Daoy (cell line): ENCODE results near the gene TMEM255B. TPM values are rescaled to one million over a fixed set of nuclear protein-coding genes. Genes with fewer than 3 reads are reported as not detected.

Experiments used
- DNase-seq: peaks from one replicate; pipeline ENCODE4 v3.0.0-alpha.2; 2015; ENCODE audit warnings: low read depth
- total RNA-seq: library from RNA; depleted of rRNA; stranded (reverse); fragments of >200 nt; shearing (Covaris generic); gene quantifications from 2 replicates; pipeline ENCODE4 v1.2.3, GENCODE V29; 2014

The TMEM255B gene
- total RNA-seq, 1 experiment from 2014 or later = 3.8 TPM

DNA sequence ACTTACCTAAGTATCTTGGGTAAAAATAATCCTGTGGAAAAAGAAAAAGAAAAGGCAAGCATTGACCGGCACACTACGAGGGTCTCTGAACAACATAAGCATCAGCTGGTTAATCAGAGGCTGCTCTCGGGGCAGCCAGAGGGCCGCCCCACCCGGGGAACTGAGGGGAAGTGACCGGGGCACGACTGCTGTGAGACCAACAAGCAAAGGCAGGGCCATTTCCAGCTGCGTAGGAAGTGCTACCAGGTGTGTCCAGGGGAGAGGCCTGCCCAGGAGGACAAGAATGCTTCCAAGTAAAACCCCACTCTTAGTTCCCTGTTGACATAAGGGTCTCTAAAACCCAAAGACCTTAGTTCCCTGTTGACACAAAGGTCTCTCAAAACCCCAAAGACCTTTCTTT is 89.0 kb downstream of the TMEM255B start:
- DNase-seq = no peak

DNA sequence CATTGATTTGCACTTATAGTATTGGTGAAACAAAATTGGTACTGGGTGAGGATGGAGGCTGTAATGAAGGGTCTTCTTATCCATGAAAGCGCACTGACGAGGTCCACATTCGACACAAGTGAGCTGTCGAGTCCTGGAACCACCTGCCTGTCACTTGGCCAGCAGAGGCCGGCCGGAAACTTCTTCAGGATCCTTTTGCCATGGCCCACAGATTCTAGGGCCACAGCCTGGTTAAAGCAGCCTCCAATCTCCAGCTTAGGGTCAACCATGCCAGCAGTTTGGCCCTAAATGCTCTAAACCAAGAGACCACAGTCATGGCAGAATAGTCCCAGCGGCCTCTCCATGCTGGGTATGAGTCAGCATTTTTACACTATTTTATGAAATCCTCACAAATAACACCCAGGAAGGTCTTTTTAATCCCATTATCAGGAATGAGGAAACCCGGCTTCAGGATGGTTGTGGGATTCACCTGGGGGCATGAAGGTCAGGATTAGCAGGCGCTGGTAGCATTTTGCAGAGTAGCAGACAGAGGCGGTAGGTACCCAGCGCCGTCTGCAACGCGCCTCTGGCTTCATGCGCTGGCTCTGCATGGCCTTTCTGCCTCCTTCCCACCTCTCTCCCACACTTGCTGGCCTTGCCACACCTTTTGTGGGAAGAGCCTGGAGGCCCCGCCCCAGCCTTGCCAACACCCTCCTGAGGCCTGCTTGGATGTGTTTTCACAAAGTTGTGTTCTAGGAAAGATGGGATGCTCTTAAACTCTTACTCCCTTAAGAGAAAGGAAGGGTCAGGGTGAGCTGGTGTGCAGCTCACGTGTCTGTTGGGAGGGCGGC is 89.6 kb downstream of the TMEM255B start:
- DNase-seq = no peak

DNA sequence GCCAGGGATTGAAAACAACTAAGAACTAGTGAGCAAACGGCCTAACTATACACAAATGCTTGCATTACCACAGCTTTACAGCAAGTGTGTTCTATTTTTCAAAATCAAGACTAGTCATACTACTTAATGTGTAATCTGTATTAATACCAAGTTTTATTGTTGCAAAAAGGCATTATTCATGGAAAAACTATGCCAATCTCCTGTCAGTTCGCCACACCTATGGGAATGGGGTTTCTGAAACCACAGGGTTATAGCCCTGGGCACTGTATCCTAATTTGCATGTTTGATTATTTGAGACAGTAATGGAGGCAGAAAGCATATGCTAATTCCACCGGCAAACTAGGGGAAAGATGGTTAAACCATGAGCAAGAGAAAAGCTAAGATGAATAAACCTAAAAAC is 90.5 kb downstream of the TMEM255B start:
- DNase-seq = no peak

DNA sequence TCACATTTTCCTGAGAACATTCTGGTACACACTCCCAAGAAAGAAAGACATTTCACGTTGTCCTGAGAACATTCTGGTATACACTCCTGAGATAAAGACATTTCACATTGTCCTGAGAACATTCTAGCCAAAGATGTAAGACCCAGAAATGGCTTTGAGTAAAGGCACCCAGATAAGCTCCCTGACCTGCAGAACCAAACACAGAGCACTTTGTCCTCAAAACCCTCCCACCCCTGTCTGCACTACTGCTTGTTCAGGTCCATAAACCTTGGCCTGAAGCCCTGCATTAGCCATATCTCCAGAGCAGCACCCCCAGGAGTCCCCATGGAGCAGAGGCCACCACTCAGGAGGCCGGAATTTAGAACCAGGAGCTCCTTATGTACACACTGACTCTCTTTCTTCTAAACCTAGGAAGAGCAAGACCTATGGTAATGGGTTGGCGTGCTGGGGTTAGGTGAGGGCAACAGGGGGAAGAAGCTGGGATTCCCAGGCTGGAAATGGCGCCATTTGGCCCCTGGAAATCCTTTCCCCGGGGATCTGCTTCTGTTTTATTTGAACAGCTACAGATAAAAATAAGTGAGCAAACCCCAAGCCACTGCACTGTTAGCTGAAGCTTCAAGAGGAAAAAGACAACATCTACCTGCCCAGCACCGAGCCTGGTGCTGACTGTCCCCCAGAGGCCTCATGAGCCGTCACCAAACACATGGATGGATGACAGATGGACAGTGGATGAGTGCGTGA is 91.1 kb downstream of the TMEM255B start:
- no peak for DNase-seq

DNA sequence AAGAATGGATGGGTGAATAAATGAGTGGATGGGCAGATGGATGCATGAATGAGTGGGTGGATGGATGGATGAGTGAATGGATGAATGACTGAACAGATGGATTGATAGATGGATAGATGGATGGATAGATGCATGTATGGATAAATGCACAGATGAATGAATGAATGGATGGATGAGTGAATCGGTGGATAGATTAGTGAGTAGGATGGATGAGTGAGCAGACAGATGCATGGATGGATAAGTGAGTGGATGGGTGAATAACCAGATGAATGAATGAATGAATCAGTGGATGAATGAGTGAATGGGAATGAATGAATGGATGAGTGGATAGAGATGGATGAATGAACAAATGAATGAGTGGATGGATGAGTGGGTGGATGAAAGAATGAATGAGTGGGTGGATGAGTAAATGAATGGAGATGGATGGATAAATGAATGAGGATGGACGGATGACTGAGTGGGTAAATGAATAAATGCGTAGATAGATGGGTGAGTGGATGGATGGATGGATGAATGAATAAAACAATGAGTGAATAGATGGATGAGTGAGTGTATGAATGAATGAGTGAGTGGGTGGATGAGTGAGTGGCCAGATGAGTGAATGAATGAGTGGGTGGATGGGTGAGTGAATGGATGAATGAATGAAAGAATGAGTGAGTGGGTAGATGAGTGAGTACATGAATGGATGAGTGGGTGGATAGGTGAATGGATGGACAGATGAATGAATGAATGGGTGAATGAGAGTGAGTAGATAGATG is 91.9 kb downstream of the TMEM255B start:
- DNase-seq = no peak

DNA sequence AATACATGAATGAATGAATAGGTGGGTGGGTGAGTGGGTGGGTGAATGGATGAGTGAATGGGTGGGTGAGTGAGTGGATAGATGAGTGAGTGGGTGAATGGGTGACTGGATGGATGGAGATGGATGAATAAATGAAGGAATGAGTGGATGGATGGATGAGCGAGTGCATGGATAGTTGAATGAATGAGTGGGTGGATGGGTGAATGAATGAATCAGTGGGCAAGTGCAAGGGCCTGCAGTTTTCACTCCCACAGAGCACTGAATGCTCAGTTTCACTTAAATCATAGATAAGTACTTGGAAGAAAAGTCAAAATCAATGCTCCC is 92.4 kb downstream of the TMEM255B start:
- DNase-seq = no peak

DNA sequence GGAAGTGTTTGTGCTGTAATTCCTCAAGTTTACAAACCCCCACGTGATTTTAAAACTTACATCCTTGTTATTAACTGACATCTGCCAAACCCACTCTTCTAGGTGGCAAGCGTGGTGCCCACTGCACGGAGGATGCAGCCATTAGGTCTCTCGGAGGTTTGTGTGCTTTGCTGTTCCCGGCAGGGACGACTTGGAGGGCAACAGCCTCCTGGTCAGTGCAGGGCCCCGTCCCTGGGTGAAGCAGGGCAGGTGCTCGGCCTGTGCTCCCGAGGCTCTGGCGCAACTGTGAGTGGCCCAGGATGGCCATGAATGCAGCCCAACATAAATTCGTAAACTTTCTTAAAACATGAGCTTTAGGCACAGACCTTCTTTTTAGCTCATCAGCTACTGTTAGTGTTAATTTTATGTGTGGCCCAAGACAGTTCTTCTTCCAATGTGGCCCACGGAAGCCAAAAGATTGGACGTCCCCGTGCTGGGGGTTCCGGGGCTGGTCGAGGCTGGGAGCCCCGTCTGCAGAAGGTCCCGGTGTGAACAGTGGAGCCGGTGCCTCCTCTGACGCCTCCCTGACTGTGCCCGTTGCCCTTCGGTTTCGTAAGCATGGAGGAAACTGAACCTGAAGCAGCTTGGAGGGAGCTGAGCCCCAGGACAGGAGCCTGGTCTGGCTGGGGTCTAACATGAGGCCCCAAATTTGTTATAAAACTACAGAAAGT is 93.0 kb downstream of the TMEM255B start:
- no peak for DNase-seq

DNA sequence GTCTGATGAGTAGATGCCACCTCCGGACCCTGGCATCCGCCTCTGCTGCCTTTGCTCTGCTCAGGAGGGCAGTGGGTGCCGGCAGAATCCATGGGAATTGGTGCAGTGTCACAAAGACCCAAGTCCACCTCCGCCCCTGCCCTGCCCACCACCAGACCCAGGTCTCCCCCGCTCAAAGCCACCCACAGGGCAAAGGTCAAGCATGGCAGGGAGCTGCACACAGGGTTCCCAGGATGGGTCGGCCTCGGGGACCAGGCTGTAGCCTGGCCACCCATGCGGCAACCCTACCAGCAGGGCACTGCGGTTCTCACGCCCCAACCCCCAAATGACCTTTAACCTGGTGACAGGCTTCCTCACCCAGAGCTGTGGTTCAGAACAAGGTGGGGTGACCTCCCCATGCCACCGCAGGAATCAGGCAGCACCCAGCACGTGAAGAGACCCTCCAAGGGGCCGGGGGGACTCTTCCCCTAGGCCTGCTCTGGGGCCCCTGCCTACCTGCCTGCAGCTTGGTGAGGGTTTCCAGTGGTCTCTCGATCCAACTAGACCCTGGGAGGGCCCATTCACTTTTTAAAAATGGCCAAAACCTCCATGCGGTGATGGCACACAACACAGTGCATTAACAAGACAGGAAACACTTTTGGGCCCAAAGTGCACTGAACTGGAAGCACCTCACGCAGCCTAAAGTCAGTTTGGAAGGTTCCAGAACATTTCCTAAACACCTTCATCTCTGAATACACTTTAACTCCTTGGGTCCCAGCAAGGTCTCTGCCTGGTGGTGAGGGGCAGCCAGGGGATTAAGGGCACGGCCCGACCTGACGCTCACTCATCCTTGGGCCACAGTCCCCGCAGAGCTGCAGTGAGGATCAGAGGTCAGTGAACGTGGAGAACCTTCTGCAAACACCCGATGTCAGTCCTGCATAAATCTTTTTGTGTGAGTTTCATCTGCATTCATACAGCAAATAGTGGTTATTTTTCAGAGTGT is 93.8 kb downstream of the TMEM255B start:
- DNase-seq = no peak

DNA sequence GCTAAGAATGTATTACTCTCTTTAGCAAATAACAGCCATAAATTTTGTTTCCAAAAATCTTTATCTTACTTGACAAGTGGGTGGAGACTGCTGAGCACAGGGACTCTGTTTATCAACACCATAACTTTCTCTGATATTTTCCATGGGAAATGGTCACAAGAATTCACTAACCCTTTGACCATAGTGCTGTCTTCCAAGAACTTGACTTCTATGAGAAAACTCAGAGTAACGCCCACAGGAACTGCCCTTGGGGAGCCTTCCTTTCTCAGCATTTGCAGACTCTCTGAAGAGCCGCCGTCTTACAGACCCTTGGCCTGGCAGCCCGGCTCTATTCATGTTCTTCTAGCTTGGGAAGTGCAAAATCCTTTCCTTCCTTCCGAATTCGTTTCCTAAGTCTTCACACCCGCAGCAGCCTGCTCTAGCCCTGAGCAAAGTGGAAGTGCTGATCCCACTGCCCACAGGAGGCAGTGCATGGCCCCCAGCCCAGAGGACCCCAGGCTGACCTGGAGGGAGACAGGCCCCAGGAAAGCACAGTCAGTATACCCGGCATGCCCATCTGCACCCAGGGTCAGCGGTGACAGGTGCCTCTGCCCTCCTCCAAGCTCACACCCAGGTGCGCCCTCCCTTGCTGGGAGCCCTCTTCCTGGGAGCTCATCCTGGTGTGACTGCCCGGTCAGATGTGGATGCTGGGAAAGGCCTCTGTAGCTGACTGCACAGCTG is 94.7 kb downstream of the TMEM255B start:
- no peak for DNase-seq

DNA sequence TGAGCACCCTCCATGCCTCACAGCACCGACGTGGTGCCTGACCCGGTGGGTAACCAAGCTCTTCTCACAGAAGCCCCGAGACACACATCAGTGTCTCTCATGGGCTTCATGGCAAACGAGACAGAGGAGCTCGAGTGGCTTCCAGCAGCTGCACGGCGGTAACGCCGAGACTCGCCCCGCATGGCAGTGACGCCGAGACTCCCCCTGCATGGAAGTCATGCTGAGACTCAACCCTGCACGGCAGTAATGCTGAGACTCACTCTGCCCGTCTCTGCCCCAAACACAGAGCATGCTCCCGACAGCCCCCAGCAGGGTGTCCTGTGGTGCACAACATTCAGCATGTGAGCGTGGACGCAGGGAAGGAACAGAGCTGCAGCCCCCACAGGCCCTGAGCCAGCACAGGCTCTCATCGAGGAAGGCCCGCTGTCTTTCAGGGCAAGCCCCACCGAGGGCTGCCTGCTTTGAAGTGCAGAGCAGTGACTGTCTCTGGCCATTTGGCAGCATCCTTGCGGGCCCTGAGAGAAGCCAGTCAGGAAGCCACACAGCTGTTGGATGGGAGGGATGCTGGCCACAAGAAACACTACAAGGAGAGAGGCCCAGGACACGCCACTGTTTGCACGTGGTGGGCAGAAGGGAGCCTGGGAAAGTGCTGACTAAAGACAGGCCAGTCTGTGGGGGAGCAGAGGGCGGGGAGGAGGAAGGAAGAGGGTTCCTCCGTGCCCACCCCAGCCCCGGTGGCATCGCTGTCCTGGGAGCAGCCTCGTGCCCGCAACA is 95.4 kb downstream of the TMEM255B start:
- no peak for DNase-seq

DNA sequence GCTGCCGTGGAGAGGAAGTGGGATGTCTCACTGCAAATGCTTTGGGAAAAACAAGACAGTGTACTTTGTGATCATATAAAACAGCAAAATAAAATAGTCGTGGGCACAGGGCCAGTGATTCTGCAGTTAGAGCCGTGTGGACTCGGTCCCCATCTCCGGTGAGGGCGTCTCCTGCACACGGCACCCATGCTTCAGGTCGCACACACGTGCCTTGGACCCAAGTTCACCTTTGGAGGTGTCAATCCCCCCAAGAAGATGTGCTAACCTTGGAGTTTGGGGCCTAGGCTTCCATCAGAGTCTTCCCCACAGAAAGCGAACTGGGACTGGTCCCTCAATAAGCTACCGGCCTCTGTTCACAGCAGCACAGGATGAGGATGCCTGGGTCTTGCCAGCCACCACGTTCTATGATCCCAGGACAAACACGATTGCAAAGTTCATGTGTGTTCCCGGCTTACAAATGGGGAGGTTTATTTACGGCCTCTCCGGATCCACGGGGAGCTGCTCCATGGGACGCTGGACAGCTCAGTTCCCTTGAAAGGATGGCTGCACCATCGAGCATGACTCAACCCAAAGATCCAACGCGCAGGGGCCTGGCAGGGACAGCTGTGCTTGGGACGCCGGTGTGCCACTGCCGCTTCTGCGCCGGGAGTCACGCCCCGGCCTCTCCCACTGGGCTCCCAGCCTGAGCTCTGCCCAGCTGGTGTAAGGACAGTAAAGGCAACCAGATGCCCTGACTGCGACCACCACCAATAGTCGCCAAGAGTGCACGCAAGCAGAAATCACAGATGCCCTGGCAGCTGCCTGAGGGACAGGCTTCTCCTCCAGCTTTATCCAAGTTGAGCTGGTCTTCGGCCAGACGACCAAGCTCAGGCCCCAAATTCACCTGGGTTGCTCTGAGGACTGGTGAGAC is 96.2 kb downstream of the TMEM255B start:
- DNase-seq = no peak

DNA sequence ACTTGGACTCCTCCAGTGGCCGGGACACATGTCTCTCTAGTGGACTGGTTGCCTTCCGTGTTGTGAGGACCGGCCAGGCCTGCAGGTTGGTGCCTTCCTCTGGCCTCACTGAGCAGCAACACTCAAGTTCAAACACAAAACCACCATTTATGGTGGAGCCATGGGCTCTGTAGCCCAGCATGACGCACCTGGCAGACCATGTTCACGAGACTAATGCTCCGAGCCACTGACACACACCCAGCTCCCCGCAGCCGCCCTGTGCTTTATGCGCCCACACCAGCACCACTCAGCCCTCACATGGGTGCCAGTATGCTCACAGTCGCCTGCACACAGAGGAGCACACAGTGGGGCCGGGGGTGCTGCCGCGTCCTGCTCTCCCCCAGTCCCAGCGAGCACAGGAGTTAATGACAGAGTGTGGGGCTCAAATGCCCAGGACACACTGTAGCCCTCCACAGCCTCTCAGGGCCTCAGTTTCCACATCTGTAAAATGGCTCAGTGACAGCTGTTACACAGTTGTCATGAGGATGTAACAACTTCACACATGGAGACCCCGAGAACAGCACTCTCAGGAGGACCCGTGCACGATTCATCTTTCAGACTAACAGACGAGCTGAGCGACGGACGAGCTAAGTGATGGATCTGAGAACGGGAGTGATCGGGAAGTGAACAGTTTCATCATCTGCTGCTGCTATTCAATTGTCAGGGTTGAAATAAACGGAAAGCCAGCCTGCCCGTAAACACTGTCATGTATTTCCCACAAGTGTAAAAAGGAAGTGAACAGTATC is 97.1 kb downstream of the TMEM255B start:
- no peak for DNase-seq

DNA sequence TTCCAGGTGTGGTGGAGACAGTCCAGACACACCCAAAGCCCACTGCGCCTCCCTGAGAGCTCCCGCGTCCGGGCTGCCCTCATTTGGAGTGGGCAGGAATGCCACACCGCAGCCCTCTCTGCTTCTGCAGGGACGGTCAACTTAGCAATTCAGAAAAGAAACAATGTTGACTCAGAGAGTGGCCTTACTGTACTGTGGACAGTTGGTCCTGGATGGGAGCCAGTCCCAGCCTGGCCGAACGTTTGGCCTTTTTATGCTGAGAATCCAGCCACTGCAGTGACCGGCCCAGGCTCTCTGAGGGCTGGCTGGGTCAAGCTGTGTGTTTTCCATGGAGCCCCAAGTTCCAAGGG is 97.7 kb downstream of the TMEM255B start:
- no peak for DNase-seq

DNA sequence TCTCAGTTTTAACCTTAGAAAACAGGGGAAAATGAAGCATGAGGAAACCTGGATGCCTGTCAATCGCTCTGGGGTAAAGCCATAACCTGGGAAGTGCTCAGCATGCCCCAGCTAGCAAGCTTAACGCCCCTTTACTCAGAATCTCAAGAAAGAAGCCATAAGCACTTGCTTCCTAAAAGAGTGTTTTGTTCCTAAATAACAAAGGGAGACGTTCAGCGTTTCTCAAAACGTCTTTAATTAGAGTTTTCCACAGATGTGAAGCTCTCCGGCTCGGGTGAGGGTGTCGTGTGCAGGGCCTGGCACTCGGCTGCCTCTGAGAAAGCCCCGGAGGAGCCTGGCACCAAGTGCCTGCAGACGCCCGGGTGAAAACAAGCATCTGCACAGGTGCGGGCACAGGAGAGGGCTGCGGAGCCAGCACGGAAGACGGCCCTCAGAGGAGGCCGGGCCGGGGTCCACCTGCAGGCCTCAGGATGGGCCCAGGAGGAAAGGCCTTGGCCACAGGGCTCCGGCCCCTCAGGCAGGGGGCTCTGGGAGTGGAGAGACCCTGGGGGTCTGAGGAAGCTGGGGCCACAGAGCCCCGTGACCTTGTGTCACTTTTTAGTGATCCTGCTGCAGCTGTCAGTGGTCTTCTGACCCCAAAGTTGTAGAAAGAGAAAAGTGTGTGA is 98.6 kb downstream of the TMEM255B start:
- no peak for DNase-seq

DNA sequence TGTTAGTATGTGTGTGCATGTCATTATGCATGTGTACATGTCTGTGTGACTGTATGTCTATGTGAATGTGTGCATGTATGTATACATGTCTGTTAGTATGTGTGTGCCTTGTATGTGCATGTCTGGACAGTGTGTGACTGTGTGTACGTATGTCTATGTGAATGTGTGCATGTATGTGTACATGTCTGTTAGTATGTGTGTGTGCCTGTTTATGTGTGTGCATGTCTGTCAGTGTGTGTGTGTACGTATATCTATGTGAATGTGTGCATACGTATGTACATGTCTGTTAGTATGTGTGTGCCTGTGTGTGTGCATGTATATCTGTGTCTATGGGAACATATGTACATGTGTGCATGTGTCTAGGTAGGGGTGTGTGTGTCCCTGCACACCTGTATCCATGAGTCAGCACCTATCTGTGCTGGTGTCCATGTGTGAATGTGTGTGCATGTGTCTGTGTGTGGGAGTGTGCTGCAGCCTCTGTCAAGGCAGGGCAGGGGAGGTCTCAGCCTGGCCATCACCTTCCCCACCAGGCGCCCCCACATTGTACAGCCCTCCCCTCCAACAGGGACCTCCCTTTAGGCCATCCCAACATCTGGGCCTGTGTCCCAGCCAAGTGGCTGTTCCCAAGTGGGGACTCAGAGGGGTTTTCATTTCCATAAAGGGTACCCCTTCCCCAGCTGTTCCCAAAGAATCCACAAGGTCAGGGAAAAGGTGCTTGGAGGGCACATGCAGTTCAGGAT is 100.5 kb downstream of the TMEM255B start:
- no peak for DNase-seq

DNA sequence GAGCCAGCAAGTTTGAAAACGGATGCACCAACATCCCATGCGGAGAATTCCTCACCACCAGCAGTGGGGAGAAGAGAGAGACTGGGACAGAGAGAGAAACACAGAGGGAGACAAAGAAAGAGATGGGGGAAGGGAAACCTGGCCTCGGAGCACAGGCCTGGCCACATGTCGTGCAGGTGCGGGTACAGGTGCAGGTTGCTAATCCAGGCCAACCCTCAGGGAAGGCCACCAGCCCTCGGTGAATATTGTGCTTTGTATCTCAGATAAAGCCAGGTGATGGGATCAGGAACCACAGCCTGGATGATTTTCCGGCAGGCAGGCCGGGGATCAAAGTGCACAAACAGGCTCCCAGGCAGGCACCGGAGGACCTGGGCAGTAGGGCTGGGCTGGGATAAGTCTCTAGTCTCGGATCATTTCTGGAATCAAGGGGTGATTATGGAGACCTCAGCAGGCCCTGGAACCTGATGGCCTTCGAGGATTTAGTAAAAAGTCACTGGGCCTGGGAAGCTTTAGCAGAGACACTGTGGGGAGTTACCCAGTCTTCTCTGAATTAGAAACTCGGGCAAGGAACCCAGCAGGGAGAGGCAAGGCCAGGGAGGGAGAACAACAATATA is 101.1 kb downstream of the TMEM255B start:
- DNase-seq = no peak
